NCI-H524 (cell line): Measurements from ENCODE around the gene TBC1D4.
A peak's percentile ranks its signal among the peaks of the same experiment; 100 is the strongest.
"Not testable (repeated sequence)": the region's sequence is repeated elsewhere in the genome, so short reads cannot be mapped to it uniquely, and the experiment has no call there.

Experiments
- DNase-seq, 2 experiments: peaks; one replicate each; lab custom pipeline; 2025; lab: John Stamatoyannopoulos, UW

TBC1D4 gene

DNA sequence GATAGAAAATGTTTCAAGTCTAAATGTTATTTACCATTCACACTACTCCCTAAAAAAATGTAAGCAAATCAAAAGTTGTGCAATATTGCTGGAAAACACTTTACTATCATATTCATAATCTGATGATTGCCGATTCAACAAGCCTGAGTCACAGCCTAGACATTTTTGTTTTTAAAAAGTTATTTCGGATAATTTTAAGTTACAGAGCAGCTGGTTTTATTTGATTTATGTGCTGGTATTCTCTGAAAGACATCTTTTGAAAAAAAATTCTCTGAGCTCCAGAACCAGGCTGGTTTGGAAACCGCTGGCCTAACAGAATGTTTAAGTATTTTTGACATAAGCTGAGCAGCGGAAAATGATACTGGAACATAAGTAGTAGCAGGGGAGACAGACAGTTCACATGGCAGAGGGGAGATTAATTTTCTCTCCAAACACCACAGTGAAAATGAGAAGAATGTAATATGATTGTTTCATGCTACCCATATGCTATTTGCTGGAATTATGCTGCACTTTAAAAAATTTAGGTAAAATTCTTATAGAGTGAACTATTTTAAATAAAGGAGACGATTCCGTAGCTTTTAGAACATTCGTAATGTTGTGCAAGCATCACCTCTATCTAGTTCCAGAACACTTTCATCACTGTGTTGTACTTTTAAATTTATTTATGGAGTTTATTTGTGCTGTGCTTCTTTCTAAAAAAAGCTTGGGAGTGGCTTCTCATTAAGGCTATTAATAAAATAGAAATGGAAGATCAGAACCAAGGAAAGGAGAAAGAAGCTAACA lies 36.1 kb downstream of the TBC1D4 start:
- DNase-seq = peak; percentile 9 to 44

DNA sequence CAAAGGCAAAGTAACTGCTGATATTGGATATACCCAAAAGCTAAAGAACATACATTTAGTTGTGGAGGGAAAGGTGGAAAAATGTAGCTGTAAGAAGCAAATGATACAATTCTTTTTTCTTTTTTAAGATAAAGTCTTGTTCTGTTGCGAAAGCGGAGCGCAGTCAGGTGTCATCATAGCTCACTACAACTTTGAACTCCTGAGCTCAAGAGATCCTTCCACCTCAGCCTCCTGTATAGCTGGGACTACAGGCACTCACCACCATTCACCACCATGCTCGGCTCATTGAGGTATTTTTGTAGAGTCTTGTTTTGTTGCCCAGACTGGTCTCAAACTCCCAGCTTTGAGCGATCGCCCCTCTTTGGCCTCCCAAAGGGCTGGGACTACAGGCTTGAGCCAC lies 38.0 kb downstream of the TBC1D4 start:
- no peak for DNase-seq

DNA sequence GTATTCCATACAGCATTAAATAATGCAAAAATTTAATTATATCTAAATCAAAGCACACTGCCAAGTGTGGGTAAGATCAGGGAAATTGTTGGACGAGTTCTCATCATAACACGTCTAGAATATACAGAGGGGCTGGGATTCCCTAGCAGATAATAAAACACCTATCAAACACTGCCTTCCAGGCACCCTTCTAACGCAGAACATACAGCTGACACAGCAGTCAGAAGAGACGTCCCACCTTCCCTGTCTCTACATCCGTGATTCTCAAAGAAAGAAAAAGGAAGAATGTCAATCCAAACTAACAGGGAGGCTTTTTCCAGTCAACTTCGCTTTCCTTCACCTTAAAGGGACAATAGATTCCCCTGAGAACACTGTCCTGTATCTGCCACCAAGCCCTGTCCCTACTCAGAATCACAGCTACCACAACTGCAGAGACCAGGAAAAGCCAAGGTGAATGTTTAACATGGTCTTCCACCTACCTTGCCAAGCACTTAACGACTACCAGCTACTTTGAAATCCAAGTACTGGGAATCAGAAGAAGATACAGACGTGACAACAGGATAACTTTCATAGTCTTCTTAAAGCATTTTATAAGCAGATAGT lies 38.5 kb downstream of the TBC1D4 start:
- DNase-seq = no peak

DNA sequence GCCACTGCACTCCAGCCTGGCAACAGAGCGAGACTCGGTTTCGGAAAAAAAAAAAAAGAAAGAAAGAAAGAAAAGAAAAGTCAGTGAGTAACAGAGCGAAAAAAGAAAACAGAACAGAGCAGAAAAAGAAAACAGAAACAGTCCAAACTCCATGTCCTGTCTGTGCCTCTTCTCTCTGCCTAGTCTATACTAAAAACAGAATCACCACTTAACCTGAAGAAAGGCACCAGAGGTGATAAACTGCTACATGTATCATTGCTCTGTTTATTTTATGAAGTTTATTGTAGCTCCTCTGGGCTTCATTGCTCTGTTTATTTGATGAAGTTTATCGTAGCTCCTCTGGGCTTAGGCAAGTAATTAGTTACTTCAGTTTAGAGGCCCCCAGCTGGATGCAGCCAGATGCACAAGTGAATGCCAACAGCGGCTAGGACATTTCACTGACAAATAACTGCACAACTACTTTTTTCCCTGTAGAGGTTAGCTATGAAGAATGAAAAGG lies 39.2 kb downstream of the TBC1D4 start:
- no peak for DNase-seq

DNA sequence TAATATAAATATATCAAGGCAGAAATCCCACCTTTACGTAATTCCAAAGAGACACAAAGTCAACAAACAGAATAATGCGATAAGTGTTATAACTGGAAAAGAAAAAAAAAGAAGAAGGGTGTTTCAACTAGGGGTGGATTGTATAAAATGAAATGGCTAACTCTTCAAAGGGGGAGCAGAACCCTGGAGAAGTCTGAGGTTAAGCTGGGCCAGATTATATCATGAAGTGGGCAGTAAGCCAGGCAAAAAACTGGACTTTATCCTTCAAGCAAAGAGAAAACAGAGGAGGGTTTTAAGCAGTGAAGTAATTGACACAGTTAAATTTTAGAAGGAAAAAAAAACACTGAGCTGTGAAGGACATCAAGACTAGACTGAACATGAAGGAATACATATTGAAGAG lies 41.9 kb downstream of the TBC1D4 start:
- DNase-seq = no peak

DNA sequence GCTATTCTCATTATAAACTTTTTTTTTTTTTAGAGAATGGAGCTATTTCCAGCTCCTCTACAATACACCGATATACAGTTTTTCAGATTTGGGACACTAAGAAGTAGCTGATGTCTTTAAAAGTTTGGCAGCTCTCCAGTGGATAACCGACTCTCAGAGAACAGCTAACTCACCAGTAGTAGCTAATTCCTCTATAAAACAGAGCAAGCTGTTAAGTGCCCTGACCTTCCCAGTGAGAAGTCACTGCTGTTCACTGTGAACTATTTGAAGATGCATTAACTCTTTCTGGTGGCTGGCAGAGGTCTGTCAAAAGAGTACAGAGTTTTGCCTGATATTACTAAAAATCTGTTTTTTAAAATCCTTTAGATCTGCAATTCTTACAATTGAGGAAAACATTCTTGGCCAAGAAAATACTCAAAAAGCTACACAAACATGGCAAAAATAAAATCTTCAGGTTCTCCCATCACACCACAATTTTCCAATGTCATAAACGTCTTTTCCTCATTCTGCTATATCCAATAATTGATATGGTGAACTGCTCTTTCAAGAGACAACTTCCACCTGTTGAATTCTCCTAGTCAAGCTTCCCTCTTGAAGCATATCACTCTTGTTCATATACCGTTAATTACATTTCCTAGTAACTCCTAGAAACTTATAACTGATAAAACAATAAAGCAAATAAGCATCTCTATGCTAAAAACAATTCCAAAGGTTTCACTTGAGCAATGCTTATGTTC lies 44.2 kb downstream of the TBC1D4 start:
- DNase-seq = peak; percentile 58 to 81

DNA sequence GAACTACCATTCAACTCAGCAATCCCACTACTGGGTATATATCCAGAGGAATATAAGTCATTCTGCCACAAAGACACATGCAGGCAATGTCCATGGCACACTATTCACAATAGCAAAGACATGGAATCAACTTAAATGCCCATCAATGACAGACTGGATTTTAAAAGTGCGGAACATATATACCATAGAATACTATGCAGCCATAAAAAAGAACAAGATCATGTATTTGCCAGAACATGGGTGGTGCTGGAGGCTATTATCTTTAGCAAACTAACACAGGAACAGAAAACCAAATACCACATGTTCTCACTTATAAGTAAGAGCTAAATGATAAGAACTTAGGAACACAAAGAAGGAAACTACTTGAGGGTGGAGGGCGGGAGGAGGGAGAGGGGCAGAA lies 47.8 kb downstream of the TBC1D4 start:
- not testable (repeated sequence) for DNase-seq

DNA sequence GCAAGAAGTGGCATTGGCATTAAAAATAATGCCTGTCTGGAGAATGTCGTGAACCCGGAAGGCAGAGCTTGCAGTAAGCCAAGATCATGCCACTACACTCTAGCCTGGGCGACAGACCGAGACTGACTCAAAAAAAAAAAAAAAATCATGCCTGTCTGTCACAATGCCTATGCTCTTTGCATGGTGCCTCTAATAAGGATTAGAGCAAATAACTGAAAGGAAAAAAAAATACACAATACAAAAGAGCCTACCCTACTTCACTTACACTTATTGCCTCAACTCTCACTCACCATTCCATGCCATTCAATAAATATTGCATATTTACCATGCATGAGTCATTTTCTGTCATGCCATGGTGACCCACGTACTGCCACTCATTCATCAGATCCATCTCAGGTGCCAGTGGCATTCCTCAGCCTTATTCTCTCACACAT lies 49.1 kb downstream of the TBC1D4 start:
- DNase-seq = no peak

DNA sequence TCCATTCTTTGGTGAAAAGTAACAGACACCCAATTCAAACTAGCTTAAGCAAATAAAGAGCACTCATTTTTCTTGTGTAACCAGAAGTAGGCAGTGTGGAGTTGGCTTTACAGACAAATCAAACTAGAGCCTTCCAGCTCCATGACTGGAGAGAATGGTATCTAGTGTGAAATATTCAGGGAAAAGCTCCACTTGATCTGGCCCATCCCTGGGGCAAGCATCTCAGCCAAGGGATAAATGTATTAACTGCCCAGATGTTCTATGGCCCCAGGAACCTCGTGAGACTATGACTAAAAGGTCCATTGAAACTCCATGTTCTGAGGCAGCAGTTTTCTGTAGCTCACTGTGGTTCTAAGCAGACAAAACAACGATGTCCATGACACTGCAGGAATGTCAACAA lies 49.9 kb downstream of the TBC1D4 start:
- no peak for DNase-seq

DNA sequence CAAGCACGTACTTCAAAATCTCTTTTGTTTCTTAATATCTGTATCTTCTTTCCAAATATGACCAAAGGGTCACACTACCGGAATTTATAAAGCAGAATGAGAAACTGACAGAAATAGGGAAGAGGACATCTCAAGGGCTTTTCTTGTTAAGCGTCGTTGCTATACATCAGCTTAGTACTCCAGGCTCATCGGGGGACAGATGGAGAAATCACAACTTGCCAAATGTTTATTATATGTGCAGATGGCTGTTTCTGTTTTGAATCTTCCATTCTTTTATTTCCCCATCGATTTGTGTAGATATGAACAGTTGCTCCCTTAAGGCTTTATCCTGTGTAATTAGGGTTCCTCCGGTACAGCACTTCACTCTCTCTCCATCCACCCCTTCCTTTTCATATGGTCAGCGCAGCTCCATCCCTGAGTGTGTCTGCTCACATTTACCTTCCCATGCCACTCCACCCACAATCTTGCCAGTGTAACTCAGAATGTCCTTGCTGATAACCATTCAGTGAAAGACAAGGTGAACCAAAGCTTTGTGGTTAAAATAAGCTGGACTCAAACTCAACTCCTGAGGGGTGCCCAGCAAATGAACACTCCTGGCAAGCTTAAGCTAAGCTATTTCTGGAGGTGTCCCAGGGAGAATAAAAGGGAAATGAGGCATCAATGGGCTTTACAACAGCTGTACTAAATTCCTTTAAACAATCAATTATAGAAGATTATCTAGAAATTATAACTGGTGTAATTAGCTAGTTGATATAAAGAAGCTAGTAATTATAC lies 51.3 kb downstream of the TBC1D4 start:
- DNase-seq = peak; percentile 57 to 87

DNA sequence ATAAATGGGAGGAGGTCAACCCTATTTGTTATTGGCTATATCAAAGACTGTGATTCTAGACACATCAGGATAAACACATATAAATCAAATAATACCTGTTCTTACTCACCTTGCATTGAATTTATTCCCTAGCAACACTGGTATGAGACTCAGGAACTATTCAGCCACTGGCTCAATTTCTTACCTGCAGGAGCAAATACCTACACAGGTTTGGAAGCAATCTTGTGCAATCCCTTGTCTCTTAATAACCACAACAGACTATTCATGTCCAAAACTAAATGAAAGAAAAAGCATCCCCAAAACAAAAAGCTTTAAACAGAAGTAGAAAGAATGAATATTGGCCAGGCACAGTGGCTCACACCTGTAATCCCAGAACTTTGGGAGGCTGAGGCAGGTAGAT lies 55.5 kb downstream of the TBC1D4 start:
- no peak for DNase-seq

DNA sequence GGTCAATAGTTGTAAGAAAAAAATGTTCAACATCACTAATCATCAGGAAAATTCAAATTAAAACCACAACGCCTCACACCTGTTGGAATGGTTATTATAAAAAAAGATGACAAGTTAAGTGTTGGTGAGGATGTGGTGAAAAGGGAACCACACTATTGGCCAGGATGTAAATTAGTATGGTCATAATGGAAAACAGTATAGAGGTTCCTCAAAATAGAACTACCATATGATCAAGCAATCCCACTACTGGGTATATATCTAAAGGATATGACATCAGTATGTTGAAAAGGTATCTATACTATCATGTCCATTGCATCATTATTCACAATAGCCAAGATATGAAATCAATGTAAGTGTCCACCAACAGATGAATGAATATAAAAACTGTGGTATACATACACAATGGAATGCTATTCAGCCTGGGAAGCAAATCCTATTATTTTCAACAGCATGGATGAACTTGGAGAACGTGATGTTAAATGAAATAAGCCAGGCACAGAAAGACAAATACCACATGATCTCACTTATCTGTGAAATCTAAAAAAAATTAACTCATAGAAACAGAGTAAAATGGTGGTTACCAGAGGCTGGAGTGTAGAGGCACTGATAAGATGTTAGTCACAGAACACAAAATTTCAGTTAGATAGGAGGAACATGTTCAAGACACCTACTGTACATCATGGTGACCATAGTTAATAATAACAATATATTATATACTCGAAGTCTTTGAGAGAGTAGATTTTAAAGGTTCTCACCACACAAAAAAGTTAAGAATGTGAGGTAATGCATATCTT lies 56.6 kb downstream of the TBC1D4 start:
- no peak for DNase-seq

DNA sequence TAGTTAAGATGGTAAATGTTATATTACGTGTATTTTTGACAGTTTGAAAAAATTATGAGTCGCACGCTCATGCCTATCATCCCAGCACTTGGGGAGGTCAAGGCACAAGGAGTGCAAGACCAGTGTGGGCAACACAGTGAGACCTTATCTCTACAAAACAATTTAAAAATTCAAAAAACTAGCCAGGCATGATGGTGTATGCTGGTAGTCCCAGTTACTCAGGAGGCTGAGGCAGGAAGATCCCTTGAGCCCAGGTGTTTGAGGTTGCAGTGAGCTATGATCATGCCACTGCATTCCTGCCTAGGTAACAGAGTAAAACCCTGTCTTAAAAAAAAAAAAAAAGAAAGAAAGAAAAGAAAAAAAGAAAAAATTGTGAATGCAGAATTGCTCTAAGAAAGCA lies 58.0 kb downstream of the TBC1D4 start:
- no peak for DNase-seq

DNA sequence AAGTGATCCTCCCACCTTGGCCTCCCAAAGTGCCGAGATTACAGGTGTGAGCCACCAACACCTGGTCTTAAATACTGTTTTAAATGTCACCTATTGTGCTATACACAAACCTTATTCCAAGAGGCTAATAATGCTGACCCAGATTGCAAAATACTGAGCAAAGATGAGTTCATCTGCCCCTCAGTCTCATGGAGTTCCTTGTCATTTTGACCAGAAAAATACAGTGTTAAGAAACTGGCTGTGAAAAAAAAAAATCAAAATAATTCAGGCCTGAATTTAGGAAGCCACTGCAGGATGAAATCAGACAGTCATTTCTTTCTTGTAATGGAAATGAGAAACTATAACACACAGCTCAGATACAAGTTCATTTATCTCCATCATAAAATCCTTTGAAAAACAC lies 59.9 kb downstream of the TBC1D4 start:
- no peak for DNase-seq

DNA sequence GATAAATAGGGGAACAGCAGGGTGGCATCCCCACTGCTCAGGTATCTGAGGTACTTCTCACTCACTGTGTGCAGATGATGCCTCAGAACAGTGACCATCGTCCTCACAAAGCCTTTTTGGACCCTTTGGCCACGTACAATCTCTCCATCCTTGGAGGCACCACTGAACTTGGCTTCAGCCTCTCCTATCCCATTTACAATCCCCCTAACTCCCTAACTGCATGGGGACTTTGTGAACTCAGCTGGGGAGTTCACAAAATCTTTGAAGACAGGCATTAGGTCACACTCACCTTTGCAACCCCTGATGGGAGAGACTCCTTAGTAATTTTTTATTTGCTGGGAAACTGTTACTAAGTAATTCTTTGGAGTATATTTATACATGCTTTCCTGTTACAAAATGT lies 60.8 kb downstream of the TBC1D4 start:
- DNase-seq = no peak

DNA sequence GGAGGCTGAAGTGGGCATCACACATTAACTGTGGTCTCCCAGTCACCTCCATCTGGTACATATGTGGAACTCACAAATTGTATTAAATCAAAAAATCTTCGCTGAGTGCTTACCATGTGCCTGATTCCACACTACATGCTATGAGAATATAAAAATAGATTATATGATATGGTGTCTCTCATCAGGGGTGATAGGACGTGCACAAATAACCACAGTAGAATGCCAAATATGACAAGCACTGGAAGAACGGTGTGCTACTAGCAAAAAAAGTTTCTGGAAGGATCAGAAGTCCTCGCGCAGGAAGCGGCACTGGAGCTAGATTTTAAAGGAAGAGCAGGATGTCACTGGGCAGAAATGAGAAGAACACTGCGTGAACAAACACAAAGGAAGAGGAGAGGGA lies 62.3 kb downstream of the TBC1D4 start:
- DNase-seq = no peak

DNA sequence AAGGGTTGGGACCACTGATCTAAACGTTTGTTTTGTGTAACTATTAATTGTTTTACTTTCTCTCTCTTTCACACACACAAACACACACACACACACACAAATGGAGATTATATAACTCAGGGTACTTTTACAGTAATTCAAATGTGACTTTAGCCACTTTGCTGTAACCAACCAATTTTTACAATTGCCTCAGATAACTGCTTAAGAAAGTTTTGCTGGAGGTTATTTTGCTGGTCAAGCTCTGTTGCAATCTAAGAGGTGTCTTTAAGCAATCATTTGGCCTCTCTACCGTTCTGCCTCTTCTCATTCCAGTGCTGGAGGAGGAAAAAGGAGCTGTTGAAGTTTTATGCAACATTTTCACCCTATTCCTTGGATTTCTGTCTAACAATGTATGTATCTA lies 63.0 kb downstream of the TBC1D4 start:
- no peak for DNase-seq

DNA sequence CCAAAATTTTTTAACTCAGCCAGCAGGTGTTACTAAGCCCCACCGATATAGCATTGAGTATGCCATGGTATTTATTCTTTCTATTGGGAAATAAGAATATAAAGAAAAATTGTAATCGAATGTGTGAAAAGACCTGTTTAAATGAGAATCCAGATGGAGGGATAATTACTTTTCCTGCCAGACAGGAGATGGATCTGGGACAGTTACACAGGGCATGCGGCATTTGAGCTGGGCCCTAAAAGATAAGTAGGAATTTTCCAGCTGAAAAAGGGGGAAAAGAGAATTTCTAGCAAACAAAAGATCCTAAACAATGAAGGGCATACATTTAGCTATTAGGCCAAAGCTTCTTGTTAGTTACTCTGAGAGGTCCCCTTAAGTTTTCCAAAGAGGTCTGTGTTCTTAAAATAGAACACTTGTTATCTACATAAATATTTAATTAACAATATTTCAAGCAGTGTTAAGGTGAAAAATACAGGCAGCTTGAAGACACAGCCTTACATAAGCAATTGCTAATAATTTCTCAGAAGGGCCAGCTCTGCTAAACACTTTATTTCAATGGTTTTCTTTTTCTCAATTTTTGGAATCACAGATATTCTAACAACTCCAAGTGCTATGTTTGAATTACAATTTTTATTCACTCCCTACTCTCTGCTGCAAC lies 63.7 kb downstream of the TBC1D4 start:
- no peak for DNase-seq

DNA sequence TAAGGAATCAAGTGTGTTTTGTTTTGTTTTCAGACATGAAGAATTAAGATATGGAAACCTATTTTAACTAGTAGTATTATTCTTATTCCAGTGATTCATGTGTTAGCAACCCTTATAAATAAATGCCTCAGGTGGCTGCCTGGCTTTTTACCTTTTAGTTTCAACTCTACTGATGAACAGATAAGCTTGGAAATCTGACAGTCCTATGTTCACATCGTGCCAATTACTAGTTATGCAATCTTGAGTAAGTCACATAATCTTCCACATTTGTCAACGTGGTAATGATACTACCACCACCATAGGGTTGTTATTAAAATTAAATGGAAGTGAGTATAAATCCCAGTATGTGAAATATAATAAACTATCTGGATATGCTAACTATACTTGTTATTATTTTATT lies 64.3 kb downstream of the TBC1D4 start:
- no peak for DNase-seq

DNA sequence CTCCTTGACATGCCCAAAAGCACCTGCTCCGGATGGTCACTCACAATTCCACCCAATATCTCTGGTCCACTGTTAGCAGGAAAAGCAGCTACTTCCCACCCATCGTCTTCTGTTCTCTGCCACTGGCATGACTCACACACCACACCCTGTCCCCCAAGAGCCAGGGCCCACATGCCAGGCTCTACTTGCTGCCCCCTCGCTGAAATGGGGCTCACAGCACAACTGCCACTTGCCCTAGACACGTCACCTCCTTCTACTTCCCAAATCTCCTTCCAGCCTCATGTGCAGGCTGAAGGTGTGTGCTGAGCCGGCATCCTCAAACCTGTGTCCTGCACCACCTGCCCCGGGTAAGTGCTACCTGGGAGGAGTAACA lies 65.0 kb downstream of the TBC1D4 start:
- no peak for DNase-seq
